ENCODE measurements around the gene PRKD2.

Gene PRKD2

GRCh38 chr19:46739290-46739771, 22.4 kb upstream of the PRKD2 start:
- no peak for DNase-seq

- no peak for DNase-seq
These were observed 20.9 kb upstream of the PRKD2 start for GRCh38 chr19:46737761-46738171.

GRCh38 chr19:46737298-46737654, 20.4 kb upstream of the PRKD2 start:
- no peak for DNase-seq

- DNase-seq, result no peak
These were observed 19.8 kb upstream of the PRKD2 start for GRCh38 chr19:46736531-46737297.

- no peak for DNase-seq
These were observed 16.9 kb upstream of the PRKD2 start for GRCh38 chr19:46733690-46734292.

GRCh38 chr19:46732966-46733689, 16.2 kb upstream of the PRKD2 start:
- DNase-seq, result no peak

GRCh38 chr19:46732172-46732938, 15.4 kb upstream of the PRKD2 start:
- DNase-seq, result no peak

GRCh38 chr19:46731584-46731983, 14.7 kb upstream of the PRKD2 start:
- DNase-seq, result no peak

- DNase-seq, result no peak
These were observed 14.1 kb upstream of the PRKD2 start for GRCh38 chr19:46731007-46731501.

- no peak for DNase-seq
These were observed 13.7 kb upstream of the PRKD2 start for GRCh38 chr19:46730595-46730994.

GRCh38 chr19:46730187-46730586, 13.3 kb upstream of the PRKD2 start:
- DNase-seq, result no peak

GRCh38 chr19:46729696-46730095, 12.8 kb upstream of the PRKD2 start:
- DNase-seq, result no peak

GRCh38 chr19:46728693-46729339, 11.9 kb upstream of the PRKD2 start:
- DNase-seq, result peak; percentile 93

GRCh38 chr19:46728208-46728607, 11.3 kb upstream of the PRKD2 start:
- DNase-seq, result no peak

- DNase-seq, result no peak
These were observed 10.8 kb upstream of the PRKD2 start for GRCh38 chr19:46727757-46728156.

GRCh38 chr19:46726971-46727501, 10.1 kb upstream of the PRKD2 start:
- DNase-seq, result no peak

GRCh38 chr19:46726551-46726950, 9.6 kb upstream of the PRKD2 start:
- DNase-seq, result no peak

- no peak for DNase-seq
These were observed 9.0 kb upstream of the PRKD2 start for GRCh38 chr19:46725859-46726393.

GRCh38 chr19:46725036-46725820, 8.3 kb upstream of the PRKD2 start:
- DNase-seq, result no peak

- no peak for DNase-seq
These were observed 7.6 kb upstream of the PRKD2 start for GRCh38 chr19:46724468-46724867.

GRCh38 chr19:46723471-46723870, 6.6 kb upstream of the PRKD2 start:
- no peak for DNase-seq
